Skin epidermis (tissue), 12 donors: Measurements from ENCODE around the gene SYDE1.

Experiments
- H3K27ac ChIP-seq, 21 experiments: fragments of 200-600 bp; sonication (generic) in 11 of 21; one replicate each; pipeline ENCODE4 v1.5.0; 2020; ENCODE audit warnings: mild to moderate bottlenecking in 3 of 21, inconsistent platforms in 2 of 21, moderate library complexity in 2 of 21
- H3K4me3 ChIP-seq, 7 experiments: fragments of 200-600 bp; sonication (generic) in 2 of 7; one replicate each; pipeline ENCODE4 v1.5.0; 2020; ENCODE audit warnings: inconsistent platforms in 2 of 7, mild to moderate bottlenecking in 2 of 7, moderate library complexity in 1 of 7

Gene SYDE1

DNA sequence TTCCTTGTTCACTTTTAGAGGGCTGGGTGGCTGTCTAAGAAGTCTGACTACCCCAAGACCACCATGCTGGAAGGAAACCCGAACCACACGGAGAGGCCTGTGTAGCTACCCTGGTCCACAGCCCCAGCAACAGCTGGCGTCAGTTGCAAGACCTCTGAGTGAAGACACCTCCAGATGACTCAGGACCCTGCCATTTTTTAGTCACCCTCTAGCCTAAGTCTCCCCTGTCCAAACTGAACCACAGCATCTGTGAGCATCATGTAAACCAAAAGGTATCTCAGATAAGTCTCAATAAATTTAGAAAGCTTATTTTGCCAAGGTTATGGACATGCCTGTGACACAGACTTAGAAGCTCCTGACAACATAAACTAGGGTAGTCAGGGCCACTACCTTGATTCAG lies 2.2 kb upstream of the SYDE1 start:
- Histone ChIP-seq H3K27ac (no peak overlapping the region), H3K4me3 (no peak overlapping the region)

GRCh38 chr19:15108145-15108844 lies 1.1 kb downstream of the SYDE1 start:
- peak overlapping the region in 19 of 21 experiments; percentile 79 to 97 (median 87) for H3K27ac ChIP-seq
- peak overlapping the region; percentile 52 to 63 (median 57) for H3K4me3 ChIP-seq

- no peak overlapping the region for H3K4me3 ChIP-seq
- H3K27ac ChIP-seq, result peak overlapping the region in 5 of 21 experiments; percentile 5 to 96 (median 92)
Measured at GRCh38 chr19:15108845-15109767, 1.9 kb downstream of the SYDE1 start.

GRCh38 chr19:15109768-15110417 lies 2.7 kb downstream of the SYDE1 start:
- Histone ChIP-seq H3K4me3 (no peak overlapping the region), H3K27ac (no peak overlapping the region)

- H3K27ac ChIP-seq, result no peak overlapping the region
- no peak overlapping the region for H3K4me3 ChIP-seq
Measured at GRCh38 chr19:15110418-15110815, 3.2 kb downstream of the SYDE1 start.

- no peak overlapping the region for H3K4me3 ChIP-seq
- no peak overlapping the region for H3K27ac ChIP-seq
Measured at GRCh38 chr19:15111758-15112157, 4.6 kb downstream of the SYDE1 start.

DNA sequence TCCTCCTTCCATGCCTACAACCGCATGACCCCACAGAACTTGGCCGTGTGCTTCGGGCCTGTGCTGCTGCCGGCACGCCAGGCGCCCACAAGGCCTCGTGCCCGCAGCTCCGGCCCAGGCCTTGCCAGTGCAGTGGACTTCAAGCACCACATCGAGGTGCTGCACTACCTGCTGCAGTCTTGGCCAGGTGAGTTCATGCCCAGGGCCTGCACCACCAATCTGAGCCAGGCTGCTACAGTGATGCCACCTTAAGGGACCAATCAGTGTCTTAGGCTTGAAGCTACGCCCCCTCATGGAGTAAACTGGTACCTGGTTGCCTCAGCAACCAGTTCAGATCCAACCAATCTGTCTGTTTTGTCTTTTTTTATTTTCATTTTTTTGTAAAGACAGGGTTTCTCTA lies 5.2 kb downstream of the SYDE1 start:
- Histone ChIP-seq H3K4me3 (no peak overlapping the region), H3K27ac (no peak overlapping the region)

- H3K27ac ChIP-seq, result peak overlapping the region in 2 of 21 experiments; percentile 1 to 28
- H3K4me3 ChIP-seq, result no peak overlapping the region
Measured at GRCh38 chr19:15113245-15114152, 6.3 kb downstream of the SYDE1 start.

GRCh38 chr19:15114153-15114540 lies 6.9 kb downstream of the SYDE1 start:
- H3K27ac ChIP-seq, result peak overlapping the region in 1 of 21 experiments; percentile 28
- no peak overlapping the region for H3K4me3 ChIP-seq

GRCh38 chr19:15115080-15115479 lies 7.9 kb downstream of the SYDE1 start:
- peak overlapping the region in 4 of 21 experiments; percentile 14 to 56 (median 30) for H3K27ac ChIP-seq
- no peak overlapping the region for H3K4me3 ChIP-seq

- H3K27ac ChIP-seq, result peak overlapping the region in 3 of 21 experiments; percentile 34 to 56 (median 43)
- H3K4me3 ChIP-seq, result no peak overlapping the region
Measured at GRCh38 chr19:15115762-15116615, 8.8 kb downstream of the SYDE1 start.

- H3K27ac ChIP-seq, result no peak overlapping the region
Measured at GRCh38 chr19:15116856-15117255, 9.7 kb downstream of the SYDE1 start.

DNA sequence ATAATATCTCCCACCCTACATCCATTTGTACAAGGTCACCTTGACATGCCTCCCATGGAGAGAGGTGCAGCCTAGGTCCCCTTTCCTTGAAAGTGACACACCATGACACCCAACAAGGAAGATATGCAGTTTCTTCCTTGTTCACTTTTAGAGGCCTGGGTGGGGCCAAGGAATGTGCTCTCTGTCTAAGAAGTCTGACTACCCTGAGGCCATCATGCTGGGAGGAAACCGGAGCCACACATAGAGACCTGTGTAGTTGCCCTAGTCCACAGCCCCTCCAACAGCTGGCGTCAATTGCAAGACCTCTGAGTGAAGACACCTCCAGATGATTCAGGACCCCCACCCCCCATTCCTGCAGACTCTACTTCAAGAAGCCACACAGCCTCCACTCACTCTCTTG lies 11.0 kb downstream of the SYDE1 start:
- no peak overlapping the region for H3K4me3 ChIP-seq
- H3K27ac ChIP-seq, result no peak overlapping the region

More at GRCh38 chr19:15116856-15117255, 9.7 kb downstream of the SYDE1 start:
- H3K4me3 ChIP-seq, result no peak overlapping the region

- Histone ChIP-seq H3K4me3 (no peak overlapping the region), H3K27ac (no peak overlapping the region)
Measured at GRCh38 chr19:15118789-15119494, 11.7 kb downstream of the SYDE1 start.

DNA sequence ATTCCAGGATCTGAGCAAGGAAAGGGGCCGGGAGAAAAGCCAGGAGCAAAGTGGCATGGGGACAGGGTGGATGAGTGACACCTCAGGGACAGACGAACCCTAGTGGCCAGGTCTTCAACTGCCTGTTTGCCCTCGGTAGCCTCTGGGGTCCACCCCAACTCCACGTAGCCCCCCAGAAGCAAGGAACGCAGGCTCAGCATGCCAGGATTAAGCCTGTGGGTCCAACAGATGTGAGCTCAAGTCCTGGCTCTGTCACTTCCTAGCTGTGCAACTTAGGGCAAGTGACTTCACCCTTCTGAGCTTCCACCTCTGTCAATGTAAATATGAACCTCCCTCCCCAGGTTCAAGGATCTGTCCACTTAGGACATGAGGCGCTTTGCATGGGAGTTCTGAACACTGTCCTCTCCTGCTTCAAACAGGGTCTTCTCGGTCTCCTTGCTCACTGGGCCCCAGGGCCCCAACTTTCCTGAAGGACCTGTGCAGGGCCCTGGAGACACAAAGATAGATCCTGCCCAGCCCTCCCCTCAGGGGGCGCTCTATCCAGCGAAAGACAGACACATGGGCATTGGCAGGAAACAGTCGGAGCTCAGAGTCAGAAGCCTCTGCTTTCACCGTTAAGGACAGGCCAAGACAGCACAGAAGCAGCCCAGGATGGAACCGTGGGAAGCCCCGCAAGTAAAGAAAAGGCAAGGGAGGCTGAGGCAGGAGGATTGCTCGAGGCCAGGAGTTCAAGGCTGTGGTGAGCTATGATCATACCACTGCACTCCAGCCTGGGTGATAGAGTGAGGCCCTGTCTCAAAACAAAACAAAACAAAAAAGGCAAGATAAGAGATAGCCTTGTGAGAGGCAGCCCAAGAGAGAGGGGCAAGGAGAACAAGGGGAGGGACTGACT lies 13.2 kb downstream of the SYDE1 start:
- Histone ChIP-seq H3K27ac (no peak overlapping the region), H3K4me3 (no peak overlapping the region)

- Histone ChIP-seq H3K4me3 (no peak overlapping the region), H3K27ac (no peak overlapping the region)
Measured at GRCh38 chr19:15122331-15123030, 15.3 kb downstream of the SYDE1 start.
